WI38 (cell line): Measurements from ENCODE around the gene PZP.
A peak's percentile ranks its signal among the peaks of the same experiment; 100 is the strongest.

ENCODE experiments used
- H3K4me3 ChIP-seq: 2 replicates; pipeline ENCODE4 v1.5.1; 2011; ENCODE audit warnings: low read depth, mild to moderate bottlenecking, control low read depth, low read length
- TF ChIP-seq, protein P1 (sequence below): IDR thresholded peaks from 2 replicates; pipeline ENCODE4 v1.5.1; 2012; ENCODE audit warnings: low read depth, mild to moderate bottlenecking, control low read depth, low read length

The PZP gene

DNA sequence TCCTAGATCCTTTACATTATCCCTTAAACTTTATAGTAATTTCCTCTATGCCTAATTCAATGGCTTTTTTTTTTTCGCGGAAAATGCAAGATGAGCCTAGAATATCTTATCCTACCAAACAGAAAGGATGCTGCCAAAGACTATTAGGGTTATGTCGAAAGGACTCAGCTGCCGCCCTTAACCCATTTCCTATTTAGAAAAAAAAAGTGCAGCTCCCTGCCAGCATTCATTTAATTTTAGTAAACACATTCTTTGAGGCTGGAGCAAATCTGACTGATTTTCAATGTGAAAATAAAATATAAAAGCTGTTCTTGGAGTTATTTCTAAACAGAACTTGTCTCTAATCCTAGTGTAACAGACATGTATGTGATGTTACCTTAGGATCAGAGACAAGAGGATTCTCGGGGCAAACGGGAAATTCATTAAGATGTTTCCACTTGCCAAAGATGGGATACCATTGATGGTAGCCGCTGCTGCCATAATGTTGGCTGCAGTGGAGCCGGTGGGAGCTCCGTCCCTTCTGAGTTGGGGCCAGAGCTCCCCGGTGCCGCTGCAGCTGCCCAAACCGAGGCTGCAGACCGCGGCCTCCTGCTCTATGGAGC lies 84.3 kb downstream of the PZP start:
- H3K4me3 ChIP-seq, result 0 out of 2 replicates have a peak overlapping the region, but pooled peaks have one; percentile 11
- TF ChIP-seq, protein P1, sequence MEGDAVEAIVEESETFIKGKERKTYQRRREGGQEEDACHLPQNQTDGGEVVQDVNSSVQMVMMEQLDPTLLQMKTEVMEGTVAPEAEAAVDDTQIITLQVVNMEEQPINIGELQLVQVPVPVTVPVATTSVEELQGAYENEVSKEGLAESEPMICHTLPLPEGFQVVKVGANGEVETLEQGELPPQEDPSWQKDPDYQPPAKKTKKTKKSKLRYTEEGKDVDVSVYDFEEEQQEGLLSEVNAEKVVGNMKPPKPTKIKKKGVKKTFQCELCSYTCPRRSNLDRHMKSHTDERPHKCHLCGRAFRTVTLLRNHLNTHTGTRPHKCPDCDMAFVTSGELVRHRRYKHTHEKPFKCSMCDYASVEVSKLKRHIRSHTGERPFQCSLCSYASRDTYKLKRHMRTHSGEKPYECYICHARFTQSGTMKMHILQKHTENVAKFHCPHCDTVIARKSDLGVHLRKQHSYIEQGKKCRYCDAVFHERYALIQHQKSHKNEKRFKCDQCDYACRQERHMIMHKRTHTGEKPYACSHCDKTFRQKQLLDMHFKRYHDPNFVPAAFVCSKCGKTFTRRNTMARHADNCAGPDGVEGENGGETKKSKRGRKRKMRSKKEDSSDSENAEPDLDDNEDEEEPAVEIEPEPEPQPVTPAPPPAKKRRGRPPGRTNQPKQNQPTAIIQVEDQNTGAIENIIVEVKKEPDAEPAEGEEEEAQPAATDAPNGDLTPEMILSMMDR, result no peak

DNA sequence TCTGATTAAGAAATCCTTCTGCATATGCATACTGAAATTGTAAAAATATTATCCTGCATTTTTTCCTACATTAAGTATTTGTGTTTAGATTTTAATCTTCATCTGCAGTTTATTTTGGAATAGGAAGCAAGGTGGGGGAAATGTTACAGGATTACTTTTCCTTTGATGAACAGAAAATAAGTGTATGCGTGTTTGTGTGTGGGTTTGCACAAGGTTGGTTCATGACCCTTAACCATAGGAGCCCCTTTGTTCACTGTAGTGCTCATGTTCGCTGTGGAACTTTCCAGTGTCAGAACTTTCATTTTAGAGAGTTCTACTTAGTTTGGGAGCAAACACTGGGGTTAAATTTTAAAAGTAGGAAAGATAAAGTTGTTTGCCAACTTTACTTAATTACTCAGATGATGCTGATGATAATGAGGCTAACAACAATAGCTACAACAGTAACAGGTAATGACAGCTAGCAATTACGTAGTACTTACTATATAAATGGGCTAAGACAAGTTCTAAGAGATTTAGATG lies 86.0 kb downstream of the PZP start:
- no peak overlapping the region for H3K4me3 ChIP-seq
- TF ChIP-seq, protein P1, result no peak

DNA sequence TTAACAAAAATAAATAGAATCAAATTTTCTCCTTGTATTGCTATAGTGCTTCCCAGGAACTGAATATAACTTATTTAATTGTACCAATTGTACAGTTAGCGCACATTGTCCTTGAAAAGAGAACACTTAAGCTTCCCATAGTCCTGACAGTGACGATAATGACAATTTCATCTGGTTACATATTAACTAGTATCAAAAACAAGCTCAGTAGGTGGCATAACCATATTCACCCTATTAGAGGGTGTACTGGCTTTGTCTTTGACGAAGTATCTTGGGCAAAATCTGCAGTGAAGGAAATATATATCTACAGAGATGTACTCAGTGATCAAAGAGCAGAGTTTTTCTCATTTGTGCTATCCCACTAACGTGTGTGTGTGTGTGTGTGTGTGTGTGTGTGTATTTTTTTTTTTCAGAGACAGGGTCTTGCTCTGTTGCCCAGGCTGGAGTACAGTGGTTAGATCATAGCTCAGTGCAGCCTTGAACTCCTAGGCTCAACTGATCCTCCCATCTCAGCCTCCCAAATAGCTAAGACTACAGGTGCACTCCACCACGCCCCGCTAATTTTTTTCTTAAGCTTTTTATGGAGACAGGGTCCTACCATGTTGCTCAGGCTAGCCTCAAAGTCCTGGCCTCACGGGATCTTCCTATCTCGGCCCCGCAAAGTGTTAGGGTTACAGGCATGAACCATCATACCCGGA lies 87.6 kb downstream of the PZP start:
- TF ChIP-seq, protein P1, result no peak
- no peak overlapping the region for H3K4me3 ChIP-seq

DNA sequence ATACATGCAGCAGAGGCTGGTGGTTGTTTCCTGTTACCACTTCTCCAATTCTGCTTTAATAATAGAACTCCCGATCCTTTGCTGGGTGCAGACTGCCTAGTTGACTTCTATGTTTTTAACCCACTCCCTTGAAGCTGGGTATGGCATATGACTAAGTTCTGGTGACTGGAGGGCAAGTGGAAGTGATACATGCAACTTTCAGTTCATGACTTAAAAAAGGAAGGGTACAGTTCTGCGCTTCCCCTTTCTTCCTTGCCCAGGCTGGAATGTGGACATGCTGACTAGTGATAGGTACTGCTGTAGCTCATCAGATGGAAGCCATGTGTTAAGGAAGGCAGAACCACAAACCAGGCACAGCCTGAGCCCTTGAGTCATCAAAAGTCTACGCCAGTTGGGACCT lies 90.0 kb downstream of the PZP start:
- H3K4me3 ChIP-seq, result no peak overlapping the region
- TF ChIP-seq, protein P1, result no peak

DNA sequence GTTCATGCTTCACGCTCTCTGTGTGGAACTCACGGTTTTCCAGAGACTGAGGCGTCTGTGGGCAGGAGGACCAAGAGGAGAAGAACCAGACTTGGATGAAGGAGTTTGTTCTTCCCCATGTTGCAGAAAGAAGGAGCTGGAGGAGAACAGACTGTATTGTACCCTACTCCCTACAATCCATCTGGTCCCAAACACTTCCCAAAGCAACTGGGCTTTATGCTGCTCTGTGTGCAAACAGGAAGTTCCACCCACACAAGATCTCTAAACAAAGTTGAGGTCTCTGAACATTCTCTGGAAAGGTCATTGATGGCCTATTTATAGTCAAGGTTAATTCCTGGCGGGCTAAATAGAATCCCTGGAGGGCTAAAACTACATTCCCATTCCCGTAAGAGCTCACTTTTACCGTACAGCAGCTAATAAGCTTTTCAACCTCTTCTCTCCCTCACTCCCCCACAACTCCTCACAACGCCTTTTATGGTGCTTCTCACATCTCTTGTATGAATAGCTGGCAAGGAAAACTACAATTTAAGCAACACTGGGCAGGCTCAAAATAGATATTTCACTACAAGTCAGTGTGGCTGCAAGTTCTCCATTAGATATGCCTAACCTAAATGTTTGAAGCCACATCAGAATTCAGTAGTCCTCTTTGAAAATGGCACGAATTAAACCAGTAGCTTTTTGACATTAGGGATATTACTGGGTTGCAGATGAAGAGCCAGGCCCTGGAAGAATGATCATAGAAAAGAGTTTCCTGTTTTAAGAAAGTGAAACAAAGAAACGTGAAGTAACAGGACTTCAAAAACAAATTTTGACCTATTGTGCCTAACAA lies 92.2 kb downstream of the PZP start, which contains the start of gene A2M:
TSS of gene A2M (minus strand) at position 189 of the 829 bp plus-strand sequence. CDS start at position 119, 70 bp downstream.
- H3K4me3 ChIP-seq, result peak within 1 kb of the TSS; percentile 32
- TF ChIP-seq, protein P1, result no peak

DNA sequence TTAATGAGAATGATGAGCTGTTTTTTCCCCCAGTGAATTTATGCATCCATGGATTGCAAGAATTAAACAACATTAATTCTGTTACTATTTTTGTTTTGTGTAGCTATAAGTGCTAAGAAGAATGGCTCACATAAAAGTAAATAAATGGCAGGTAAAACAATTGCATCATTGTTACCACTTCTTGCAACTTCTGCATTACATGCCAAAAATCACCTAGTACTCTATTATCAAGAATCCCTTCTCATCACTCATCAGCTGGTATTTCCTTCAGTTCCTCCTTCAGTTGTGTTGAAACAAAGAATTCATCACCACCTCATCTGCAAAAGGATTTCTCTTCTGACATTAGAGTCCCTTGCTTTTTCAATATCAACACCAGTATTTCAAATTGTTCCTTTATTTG lies 93.2 kb downstream of the PZP start:
- TF ChIP-seq, protein P1, result no peak
- peak overlapping the region; percentile 28; the same call in 1 of the 2 replicates for H3K4me3 ChIP-seq
